Glomerular visceral epithelial cell (primary cell): ENCODE measurements around the gene ABI3.
"Not testable (repeated sequence)": the region's sequence is repeated elsewhere in the genome, so short reads cannot be mapped to it uniquely, and the experiment has no call there.

ENCODE experiments used
- DNase-seq: peaks from one replicate; pipeline ENCODE4 v3.0.0-alpha.2; 2016; ENCODE audit errors: extremely low spot score

ABI3 gene, protein sequence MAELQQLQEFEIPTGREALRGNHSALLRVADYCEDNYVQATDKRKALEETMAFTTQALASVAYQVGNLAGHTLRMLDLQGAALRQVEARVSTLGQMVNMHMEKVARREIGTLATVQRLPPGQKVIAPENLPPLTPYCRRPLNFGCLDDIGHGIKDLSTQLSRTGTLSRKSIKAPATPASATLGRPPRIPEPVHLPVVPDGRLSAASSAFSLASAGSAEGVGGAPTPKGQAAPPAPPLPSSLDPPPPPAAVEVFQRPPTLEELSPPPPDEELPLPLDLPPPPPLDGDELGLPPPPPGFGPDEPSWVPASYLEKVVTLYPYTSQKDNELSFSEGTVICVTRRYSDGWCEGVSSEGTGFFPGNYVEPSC

DNA sequence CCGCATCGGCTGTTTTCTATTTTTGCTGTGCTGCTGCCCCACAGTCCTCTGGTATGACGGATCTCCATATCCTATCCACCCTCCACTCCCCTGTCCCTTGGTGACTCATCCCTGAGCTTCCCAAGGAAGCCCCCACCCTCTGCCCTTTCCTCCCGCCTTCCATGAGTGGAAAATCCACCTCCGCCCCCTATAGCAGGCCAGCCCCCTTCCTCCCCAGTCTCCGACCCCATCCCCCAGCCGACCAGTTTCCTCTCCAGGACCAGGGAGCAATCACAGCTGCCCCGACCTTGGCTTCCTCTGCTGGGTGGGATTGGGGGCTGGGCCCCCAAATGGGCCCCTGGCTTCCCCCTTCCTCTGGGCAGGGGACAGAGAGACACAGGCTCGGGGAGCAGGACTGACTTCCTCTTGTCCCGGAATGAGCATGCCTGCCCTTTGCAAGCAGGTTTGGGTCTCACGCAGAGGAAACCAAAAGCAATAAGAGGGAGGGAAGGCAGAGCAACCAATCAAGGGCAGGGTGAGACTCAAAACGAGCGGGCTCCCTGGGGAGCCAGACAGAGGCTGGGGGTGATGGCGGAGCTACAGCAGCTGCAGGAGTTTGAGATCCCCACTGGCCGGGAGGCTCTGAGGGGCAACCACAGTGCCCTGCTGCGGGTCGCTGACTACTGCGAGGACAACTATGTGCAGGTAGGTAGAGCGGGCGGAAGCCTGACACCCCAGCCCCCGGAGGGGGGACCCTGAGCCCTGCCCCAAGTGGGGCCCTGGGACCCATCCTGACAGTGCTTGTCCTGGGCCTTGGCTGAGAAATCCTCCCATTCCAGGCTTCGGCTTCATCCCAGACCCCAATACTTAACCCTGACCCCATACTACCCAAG lies at the start of gene ABI3, which contains the start of gene GNGT2:
ABI3 (plus strand) TSS at position 550 of the 872 bp plus-strand sequence; CDS start at position 568, 18 bp downstream.
GNGT2 (minus strand) TSS at position 417 of the 872 bp plus-strand sequence. CDS start 3,152 bp downstream, outside the sequence.
- no peak for DNase-seq

DNA sequence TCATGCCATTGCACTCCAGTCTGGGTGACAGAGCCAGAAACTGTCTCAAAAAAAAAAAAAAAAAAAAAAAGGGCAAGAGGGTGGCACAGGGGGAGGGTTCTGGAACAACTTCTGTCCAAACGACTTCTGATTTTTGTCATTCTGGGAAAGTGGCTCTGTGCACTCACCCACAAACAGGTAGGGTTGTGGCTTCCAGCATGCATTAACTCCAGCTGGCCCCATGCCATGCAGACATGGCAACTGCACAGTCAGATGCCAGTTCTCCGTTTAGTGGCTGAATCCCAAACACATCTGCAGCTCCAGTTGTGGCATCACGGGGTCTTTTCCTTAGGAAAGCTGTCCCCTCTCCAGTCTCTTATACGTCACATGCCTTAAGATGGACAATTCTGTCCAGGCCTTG lies 47.6 kb upstream of the ABI3 start:
- no peak for DNase-seq

GRCh38 chr17:49165143-49165542 lies 45.4 kb upstream of the ABI3 start:
- no peak for DNase-seq

DNA sequence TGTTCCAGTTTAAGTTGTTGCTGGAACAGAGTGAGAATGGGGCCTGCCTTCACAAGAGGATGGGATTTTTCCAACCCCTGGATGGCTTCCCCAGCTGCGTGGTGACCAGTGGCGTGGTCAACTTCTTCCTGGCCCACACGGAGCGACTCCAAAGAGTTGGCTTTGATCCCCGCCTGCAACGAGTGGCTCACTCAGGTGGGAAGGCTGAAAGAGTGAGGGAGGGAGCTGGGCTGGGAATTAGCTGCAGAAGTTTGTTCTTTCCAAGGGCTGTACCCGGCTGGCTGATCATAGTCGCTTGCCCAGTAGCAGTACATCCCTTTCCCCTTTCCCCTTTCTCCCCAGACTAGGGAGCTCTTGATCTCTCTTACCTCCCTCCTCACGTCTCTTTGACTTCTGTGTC lies 41.8 kb upstream of the ABI3 start:
- no peak for DNase-seq

GRCh38 chr17:49170216-49170615 lies 40.3 kb upstream of the ABI3 start:
- no peak for DNase-seq

DNA sequence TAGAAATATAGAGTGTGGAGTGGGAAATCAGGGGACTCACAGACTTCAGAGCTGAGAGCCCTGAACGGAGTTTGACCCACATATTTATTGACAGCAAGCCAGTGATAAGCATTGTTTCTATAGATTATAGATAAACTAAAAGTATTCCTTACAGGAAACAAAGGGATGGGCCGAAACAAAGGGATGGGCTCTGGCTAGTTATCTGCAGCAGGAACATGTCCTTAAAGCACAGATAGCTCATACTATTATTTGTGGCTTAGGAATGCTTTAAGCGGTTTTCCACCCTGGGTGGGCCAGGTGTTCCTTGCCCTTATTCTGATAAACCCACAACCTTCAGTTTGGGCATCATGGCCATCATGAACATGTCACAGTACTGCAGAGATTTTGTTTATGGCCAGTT lies 39.8 kb upstream of the ABI3 start:
- not testable (repeated sequence) for DNase-seq

DNA sequence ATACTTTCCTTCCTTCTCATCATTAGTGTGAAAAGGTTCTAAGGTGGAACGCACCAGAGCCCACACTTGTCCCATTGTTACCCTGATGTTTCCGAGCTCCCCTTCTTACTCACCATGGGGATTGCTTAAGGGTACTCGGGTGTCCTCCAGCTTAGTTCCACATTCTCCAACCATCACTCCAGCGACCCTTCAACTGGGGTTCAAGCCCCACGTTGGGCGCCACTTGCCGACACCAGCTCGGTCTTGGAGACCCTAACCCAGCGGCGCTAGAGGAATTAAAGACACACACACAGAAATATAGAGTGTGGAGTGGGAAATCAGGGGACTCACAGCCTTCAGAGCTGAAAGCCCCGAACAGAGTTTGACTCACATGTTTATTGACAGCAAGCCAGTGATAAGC lies 34.5 kb upstream of the ABI3 start:
- DNase-seq = not testable (repeated sequence)

DNA sequence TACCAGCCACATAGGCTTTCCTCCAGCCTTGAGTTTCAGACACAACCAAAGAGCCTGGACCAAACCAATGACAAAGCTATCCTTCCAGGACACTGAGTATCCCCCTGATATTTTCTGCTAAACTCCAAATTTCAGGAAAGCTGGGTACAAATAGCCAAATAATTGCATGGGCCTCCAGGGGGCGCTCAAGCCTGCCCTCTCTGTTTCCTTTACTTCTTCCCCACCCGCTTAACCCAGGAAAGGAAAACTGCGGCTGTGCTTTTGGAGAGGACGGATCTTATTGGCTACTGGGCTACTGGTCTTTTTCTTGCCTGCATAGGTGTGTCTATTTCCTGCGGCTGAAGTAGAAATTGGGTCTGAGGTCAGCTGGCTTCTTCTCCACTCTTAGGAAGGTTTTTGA lies 30.2 kb upstream of the ABI3 start:
- peak; percentile 50 for DNase-seq

- no peak for DNase-seq
These were observed 29.4 kb upstream of the ABI3 start for GRCh38 chr17:49180998-49181635.

- DNase-seq = no peak
These were observed 27.2 kb upstream of the ABI3 start for GRCh38 chr17:49183341-49183740.

DNA sequence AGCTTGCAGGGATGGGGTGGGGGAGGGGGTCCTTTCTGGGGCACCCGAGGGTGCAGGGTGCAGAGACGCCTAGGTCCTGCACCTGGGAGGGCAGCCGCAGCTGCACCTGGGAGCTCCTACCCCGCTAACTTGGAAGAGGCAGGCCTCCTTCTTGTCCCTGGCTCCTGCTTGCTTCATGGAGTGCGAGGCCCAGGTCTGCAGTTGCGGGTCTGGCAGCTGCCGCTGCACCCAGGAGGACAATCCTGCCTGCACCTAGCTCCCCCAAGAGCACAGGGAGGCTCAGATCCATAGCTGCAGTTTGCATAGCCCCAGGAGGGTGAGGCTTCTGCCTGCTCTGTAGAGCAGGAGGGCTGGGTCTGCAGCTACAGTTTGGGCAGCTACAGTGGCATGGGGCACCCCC lies 26.7 kb upstream of the ABI3 start:
- no peak for DNase-seq

- not testable (repeated sequence) for DNase-seq
These were observed 26.0 kb upstream of the ABI3 start for GRCh38 chr17:49184522-49184921.

DNA sequence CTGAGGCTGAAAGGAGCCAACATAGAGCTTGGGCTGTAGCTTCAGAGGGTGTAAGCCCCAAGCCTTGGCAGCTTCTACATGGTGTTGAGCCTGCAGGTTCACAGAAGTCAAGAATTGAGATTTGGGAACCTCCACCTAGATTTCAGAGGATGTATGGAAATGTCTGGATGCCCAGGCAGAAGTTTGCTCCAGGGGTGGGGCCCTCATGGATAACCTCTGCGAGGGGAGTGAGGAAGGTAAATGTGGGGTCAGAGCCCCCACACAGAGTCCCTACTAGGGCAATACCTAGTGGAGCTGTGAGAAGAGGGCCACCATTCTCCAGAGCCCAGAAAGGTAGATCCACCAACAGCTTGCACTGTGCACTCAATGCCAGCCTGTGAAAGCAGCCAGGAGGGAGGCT lies 25.1 kb upstream of the ABI3 start:
- DNase-seq = not testable (repeated sequence)

GRCh38 chr17:49187301-49187700 lies 23.2 kb upstream of the ABI3 start:
- DNase-seq = no peak

GRCh38 chr17:49190932-49191331 lies 19.6 kb upstream of the ABI3 start:
- no peak for DNase-seq

GRCh38 chr17:49191409-49191916 lies 19.0 kb upstream of the ABI3 start:
- no peak for DNase-seq

- DNase-seq = peak; percentile 88
These were observed 18.4 kb upstream of the ABI3 start for GRCh38 chr17:49191917-49192741.

DNA sequence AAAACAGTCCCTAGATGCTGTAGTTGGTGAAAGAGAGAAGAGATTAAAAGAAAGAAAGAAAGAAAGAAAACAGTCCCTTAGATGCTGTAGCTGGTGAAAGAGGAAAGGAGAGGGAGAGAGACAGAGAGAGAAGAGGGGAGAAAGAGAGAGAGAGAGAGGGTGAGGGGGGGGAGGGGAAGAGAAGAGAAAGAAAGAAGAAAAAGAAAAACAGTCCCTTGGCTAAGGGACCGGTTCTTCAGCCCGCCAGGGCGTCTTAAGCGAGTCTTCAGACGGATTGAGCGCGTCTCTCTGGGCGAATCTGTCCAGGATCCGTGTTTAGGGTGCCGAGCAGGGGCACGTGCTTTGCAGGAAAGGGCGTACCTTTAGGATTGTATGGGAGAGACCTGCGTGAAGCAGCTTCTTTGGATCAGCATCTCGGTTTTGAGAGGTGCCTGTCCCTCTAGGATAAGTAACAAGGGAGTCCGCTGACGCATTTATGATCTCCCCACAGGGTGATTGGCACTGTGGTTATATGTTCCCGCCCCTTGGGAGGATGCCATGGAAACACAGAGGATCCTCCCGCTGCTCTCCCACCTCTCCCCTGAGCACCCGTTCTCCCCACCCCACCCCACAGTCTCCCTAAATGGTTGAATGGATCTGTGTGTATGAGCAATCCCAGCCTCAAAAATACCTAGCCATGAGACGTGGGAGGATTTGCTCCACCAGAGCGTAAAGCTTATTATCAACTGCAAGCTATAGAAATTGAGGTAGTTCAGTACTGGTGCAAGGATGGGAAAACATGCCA lies 16.8 kb upstream of the ABI3 start:
- peak; percentile 100 for DNase-seq

GRCh38 chr17:49194297-49194607 lies 16.3 kb upstream of the ABI3 start:
- DNase-seq = no peak

GRCh38 chr17:49195751-49196150 lies 14.8 kb upstream of the ABI3 start:
- DNase-seq = no peak

DNA sequence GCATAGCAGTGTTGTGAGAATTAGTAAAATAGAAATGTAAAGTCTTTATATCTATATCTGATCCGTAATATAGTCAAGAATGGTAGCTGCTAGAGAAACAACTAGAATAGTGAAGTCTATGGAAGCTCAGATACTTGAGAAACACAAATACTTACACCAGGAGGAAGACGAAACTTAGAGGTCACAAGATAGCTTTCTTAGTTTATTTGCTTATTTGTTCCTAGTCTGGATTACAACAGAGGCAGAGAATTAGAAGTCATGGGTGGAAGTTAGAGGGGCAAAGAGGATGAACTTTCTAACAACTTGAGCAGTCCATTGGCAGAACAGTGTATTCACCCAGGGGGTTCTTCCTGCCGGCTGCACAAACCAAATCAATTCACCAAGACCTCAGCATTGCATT lies 14.0 kb upstream of the ABI3 start:
- no peak for DNase-seq
